Thoracic aorta (tissue), 2 donors: Measurements from ENCODE around the gene TMEM44. TPM values are rescaled to one million over a fixed set of nuclear protein-coding genes. Genes with fewer than 3 reads are reported as not detected.

Source experiments
- ATAC-seq: fragments of 150-250 bp; one replicate; pipeline ENCODE4 v1.8.0; 2017; ENCODE audit warnings: low read depth; ENCODE audit not compliant: insufficient number of reproducible peaks, low FRiP score
- DNase-seq: peaks from one replicate; pipeline ENCODE4 v3.0.0-alpha.2; 2020; ENCODE audit warnings: low spot score
- H3K27ac ChIP-seq, 2 donors: fragments of 200-600 bp; sonication (generic); 1 replicate in 1 of 2; 2 replicates in 1 of 2; pipeline ENCODE4 v1.5.1; 2016; ENCODE audit warnings: mild to moderate bottlenecking in 2 of 2, moderate library complexity in 2 of 2
- H3K27me3 ChIP-seq: fragments of 200-600 bp; sonication (generic); replicated peaks from 2 replicates; pipeline ENCODE4 v1.6.0; 2016; ENCODE audit warnings: mild to moderate bottlenecking; ENCODE audit not compliant: insufficient read depth
- H3K36me3 ChIP-seq: fragments of 200-600 bp; sonication (generic); one replicate; pipeline ENCODE4 v1.5.1; 2016
- H3K4me1 ChIP-seq, 2 donors: fragments of 200-600 bp; sonication (generic); 1 replicate in 1 of 2; 2 replicates in 1 of 2; pipeline versions ENCODE4 v1.5.1 to v1.6.0; 2016; ENCODE audit warnings: low read depth in 2 of 2, mild to moderate bottlenecking in 1 of 2; ENCODE audit not compliant: control insufficient read depth in 1 of 2
- H3K4me3 ChIP-seq: fragments of 200-600 bp; sonication (generic); 2 replicates; pipeline ENCODE4 v1.5.1; 2016; ENCODE audit warnings: mild to moderate bottlenecking
- H3K9me3 ChIP-seq: fragments of 200-600 bp; sonication (generic); 2 replicates; pipeline ENCODE4 v1.5.1; 2016
- total RNA-seq, 2 donors: library from RNA; depleted of rRNA; stranded (reverse); fragments of >200 nt; gene quantifications; one replicate each; pipeline versions ENCODE4 v1.1.0 to v1.2.3, GENCODE V29; 2016
- TF ChIP-seq, protein P1 (sequence below): fragments of 200-600 bp; sonication (generic); IDR thresholded peaks from one replicate; pipeline ENCODE4 v1.5.1; 2019; ENCODE audit warnings: antibody characterized with exemption

TMEM44 gene
- total RNA-seq, 2 donors from 2014 or later, result 11.0 to 11.5 TPM

DNA sequence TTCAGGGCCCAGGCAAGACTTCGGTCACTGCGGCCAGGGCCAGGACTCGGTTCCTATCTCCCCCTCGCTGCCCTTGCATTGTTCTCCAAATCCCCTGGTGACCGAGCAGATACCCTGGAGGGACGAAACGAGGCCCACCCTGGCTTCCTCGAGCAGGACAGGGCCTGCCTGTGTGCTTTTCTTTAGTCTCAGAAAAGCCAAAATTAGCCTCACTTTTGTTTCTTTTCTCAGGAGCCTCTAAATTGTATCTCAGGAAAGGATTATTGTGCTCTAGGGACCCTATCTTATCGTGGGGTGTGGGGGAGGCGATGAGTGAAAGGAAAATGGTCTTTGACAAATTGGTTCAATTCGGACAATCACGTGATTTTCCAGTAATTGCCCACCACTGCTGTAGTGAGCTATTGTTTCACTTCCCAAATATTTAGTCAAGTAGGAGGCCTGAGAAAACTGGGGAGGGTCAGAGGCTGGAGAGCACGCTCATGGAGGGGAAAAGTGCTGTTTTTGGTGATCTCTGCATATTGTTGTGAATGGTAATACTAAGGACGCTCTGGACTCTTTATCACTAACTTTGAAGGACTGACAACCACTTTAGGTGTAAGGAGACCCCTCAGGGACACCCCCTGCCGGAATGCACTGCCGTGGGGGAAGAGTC, 61.6 kb downstream of the TMEM44 start:
- H3K27me3 ChIP-seq, result no peaks in the 10 kb centered on the region
- peak; percentile 9 for ATAC-seq
- no peaks in the 10 kb centered on the region for H3K9me3 ChIP-seq
- peaks cover 12 to 25% of the 10 kb centered on the region in 2 donors for H3K4me1 ChIP-seq
- H3K4me3 ChIP-seq, result peak overlapping the region; percentile 45
- no peaks in the 10 kb centered on the region for H3K36me3 ChIP-seq
- H3K27ac ChIP-seq, result peak overlapping the region; percentile 72 to 83
- DNase-seq, result no peak
- TF ChIP-seq, protein P1, sequence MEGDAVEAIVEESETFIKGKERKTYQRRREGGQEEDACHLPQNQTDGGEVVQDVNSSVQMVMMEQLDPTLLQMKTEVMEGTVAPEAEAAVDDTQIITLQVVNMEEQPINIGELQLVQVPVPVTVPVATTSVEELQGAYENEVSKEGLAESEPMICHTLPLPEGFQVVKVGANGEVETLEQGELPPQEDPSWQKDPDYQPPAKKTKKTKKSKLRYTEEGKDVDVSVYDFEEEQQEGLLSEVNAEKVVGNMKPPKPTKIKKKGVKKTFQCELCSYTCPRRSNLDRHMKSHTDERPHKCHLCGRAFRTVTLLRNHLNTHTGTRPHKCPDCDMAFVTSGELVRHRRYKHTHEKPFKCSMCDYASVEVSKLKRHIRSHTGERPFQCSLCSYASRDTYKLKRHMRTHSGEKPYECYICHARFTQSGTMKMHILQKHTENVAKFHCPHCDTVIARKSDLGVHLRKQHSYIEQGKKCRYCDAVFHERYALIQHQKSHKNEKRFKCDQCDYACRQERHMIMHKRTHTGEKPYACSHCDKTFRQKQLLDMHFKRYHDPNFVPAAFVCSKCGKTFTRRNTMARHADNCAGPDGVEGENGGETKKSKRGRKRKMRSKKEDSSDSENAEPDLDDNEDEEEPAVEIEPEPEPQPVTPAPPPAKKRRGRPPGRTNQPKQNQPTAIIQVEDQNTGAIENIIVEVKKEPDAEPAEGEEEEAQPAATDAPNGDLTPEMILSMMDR, result no peak

GRCh38 chr3:194570898-194571297, 62.3 kb downstream of the TMEM44 start:
- peaks cover 12 to 25% of the 10 kb centered on the region in 2 donors for H3K4me1 ChIP-seq
- no peak for ATAC-seq

GRCh38 chr3:194570235-194570634, 63.0 kb downstream of the TMEM44 start:
- DNase-seq, result no peak
- TF ChIP-seq, protein P1, result no peak
- no peak for ATAC-seq
- H3K9me3 ChIP-seq, result no peaks in the 10 kb centered on the region
- H3K4me3 ChIP-seq, result no peak overlapping the region
- H3K27me3 ChIP-seq, result no peaks in the 10 kb centered on the region
- H3K4me1 ChIP-seq, result peaks cover 12 to 25% of the 10 kb centered on the region in 2 donors
- H3K36me3 ChIP-seq, result no peaks in the 10 kb centered on the region
- H3K27ac ChIP-seq, result no peak overlapping the region

More at GRCh38 chr3:194570898-194571297, 62.3 kb downstream of the TMEM44 start:
- H3K36me3 ChIP-seq, result no peaks in the 10 kb centered on the region
- H3K4me3 ChIP-seq, result no peak overlapping the region
- TF ChIP-seq, protein P1, result no peak
- no peak for DNase-seq
- H3K9me3 ChIP-seq, result no peaks in the 10 kb centered on the region
- H3K27ac ChIP-seq, result no peak overlapping the region
- no peaks in the 10 kb centered on the region for H3K27me3 ChIP-seq

DNA sequence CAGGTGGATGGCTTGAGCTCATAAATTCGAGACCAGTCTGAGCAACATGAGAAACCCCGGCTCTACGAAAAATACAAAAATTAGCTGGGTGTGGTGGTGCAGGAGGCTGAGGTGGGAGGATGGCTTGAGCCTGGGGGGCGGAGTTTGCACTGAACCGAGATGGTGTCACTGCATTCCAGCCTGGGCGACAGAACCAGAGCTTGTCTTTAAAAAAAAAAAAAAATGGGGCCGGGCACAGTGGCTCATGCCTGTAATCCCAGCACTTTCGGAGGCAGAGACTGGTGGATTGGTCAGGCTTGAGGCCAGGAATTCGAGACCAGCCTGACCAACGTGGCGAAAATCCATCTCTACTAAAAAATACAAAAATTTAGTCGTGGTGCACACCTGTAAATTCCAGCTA, 64.0 kb downstream of the TMEM44 start:
- TF ChIP-seq, protein P1, result no peak

DNA sequence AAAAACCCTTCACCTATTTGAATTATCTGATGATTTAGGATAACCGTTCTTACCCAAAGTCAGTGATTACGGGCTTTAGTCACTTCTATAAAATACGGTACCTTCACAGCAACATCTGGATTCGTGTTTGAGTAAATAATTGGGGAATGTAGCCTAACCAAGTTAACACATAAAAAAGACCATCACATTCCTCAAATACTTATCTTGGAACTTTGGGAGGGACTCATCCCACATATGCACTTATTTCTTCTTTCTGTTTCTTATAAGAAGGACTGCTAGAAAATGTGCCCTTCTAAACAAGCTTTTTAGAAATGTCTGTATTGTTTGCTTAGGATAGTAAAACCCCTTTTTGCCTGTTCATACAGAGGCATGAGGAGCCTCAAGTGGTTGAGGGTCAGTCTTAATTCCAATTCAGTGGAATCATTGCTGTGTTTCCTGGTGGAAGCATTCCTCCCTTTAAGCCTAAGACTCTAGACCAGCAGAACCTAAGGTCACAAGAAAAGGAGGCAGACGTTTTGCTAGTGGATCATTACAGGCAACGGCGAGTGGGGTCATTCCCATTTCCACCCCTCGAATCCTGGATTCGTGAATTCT, 67.5 kb downstream of the TMEM44 start:
- TF ChIP-seq, protein P1, result no peak
- no peak overlapping the region for H3K4me3 ChIP-seq
- DNase-seq, result no peak

More for the DNA sequence above, 64.0 kb downstream of the TMEM44 start:
- H3K36me3 ChIP-seq, result no peaks in the 10 kb centered on the region
- no peak overlapping the region for H3K4me3 ChIP-seq
- H3K27ac ChIP-seq, result no peak overlapping the region
- H3K27me3 ChIP-seq, result no peaks in the 10 kb centered on the region
- H3K9me3 ChIP-seq, result no peaks in the 10 kb centered on the region
- ATAC-seq (no peak), DNase-seq (no peak)
- H3K4me1 ChIP-seq, result peaks cover 12 to 25% of the 10 kb centered on the region in 2 donors

More for the DNA sequence above, 67.5 kb downstream of the TMEM44 start:
- Histone ChIP-seq H3K4me1 (no peaks in the 10 kb centered on the region), H3K36me3 (no peaks in the 10 kb centered on the region), H3K9me3 (no peaks in the 10 kb centered on the region), H3K27ac (no peak overlapping the region), H3K27me3 (no peaks in the 10 kb centered on the region)
- ATAC-seq, result no peak
